Measurements from ENCODE around the gene ZNF628. TPM values are rescaled to one million over a fixed set of nuclear protein-coding genes. Genes with fewer than 3 reads are reported as not detected.
"Not testable (repeated sequence)": the region's sequence is repeated elsewhere in the genome, so short reads cannot be mapped to it uniquely, and the experiment has no call there.

Gene ZNF628
- total RNA-seq, 4 donors from 2014 or later: 2.1 to 12.0 (median 6.5) TPM

DNA sequence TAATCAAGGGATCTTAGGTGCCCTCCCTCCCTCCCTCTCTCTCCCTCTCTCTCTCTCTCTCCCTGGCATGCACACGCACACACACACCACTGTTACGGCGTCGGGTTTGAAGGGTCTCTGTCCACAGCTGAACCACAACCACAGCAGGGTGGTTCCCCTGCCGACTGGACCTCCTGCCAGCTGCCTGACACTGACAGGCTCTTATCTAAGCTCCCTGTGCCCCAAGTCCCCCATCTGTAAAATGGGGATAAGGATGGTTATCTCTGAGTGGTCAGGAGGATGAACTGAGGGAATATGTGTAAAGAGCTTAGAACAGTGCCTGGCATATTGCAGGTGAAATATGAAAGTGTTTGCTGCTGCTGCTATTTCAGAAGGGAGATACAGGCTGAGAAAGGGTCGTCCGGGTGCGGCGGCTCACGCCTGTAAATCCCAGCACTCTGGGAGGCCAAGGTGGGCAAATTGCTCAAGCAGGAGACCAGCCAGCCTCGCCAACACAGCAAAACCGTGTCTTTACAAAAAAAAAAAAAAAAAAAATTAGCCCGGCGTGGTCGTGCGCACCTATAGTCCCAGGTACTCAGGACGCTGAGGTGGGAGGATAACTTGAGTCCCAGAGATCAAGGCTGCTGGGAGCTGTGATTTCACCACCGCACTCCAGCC is 32.5 kb upstream of the ZNF628 start:
- 21 to 31% methylated on average over 18 of the region's 18 CpGs for WGBS, 2 donors
- H3K27me3 ChIP-seq: peaks cover 25% of the 10 kb centered on the region
- DNase-seq: no peak

DNA sequence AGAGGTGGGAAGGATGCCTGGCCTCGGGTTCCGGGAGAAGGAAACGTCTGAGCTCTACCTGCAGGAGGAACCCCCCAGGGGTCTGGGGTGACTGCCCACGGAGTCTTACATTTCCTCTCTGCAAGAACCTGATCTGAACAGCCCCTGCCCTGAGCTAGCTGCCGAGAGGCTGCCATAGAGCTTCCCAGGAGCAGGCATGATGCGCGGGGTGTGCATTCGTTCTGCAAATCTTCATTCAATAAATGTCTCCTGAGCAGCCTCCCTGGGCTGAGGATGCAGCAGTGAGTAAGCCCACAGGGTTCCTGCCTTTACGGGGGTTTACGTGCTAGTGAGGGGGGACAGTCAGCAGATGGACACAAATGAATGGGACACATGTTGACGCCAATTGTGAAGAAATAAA is 31.8 kb upstream of the ZNF628 start:
- no peak for DNase-seq
- Histone ChIP-seq H3K27ac (no peak overlapping the region), H3K27me3 (peaks cover 25% of the 10 kb centered on the region), H3K4me3 (replicated peaks in 1 of 3) (no peak overlapping the region), H3K4me1 (peaks cover 0 to 4% of the 10 kb centered on the region in 2 donors), H3K36me3 (no peaks in the 10 kb centered on the region), H3K9me3 (no peaks in the 10 kb centered on the region)
- WGBS, 2 donors: 29 to 42% methylated on average over 10 to 11 of the region's 11 CpGs
- intact Hi-C loops (cut with DNase I): no loop called here
- no peak for TF ChIP-seq POLR2A (IDR thresholded peaks at IDR 0.05)
- TF ChIP-seq, protein P1, sequence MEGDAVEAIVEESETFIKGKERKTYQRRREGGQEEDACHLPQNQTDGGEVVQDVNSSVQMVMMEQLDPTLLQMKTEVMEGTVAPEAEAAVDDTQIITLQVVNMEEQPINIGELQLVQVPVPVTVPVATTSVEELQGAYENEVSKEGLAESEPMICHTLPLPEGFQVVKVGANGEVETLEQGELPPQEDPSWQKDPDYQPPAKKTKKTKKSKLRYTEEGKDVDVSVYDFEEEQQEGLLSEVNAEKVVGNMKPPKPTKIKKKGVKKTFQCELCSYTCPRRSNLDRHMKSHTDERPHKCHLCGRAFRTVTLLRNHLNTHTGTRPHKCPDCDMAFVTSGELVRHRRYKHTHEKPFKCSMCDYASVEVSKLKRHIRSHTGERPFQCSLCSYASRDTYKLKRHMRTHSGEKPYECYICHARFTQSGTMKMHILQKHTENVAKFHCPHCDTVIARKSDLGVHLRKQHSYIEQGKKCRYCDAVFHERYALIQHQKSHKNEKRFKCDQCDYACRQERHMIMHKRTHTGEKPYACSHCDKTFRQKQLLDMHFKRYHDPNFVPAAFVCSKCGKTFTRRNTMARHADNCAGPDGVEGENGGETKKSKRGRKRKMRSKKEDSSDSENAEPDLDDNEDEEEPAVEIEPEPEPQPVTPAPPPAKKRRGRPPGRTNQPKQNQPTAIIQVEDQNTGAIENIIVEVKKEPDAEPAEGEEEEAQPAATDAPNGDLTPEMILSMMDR (IDR thresholded peaks at IDR 0.05): no peak

More for the DNA sequence above, 32.5 kb upstream of the ZNF628 start:
- H3K4me1 ChIP-seq: peaks cover 0 to 4% of the 10 kb centered on the region in 2 donors
- H3K27ac ChIP-seq: no peak overlapping the region
- TF ChIP-seq, protein P1 (IDR thresholded peaks at IDR 0.05): no peak
- no peak for TF ChIP-seq POLR2A (IDR thresholded peaks at IDR 0.05)
- H3K36me3 ChIP-seq: no peaks in the 10 kb centered on the region
- no peaks in the 10 kb centered on the region for H3K9me3 ChIP-seq
- H3K4me3 ChIP-seq (replicated peaks in 1 of 3): no peak overlapping the region
- intact Hi-C loops (cut with DNase I): no loop called here

DNA sequence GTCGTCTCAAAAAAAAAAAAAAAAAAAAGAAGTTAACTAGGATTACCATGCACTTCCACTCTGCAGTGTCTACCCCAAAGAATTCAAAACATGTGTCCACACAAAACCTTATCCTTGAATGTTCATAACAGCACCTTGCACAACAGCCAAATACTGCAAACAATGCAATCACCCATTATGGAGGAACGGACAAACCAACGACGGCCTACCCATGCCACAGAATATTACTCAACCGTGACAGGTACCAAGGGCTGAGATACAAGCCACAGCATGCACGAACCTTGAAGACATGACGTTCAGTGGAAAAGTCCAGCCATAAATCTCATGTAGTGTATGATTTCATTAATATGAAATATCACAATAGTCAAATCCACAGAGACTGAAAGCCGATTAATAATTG is 30.4 kb upstream of the ZNF628 start:
- Histone ChIP-seq H3K27ac (no peak overlapping the region), H3K9me3 (no peaks in the 10 kb centered on the region), H3K4me3 (replicated peaks in 1 of 3) (no peak overlapping the region), H3K4me1 (peaks cover 0 to 4% of the 10 kb centered on the region in 2 donors), H3K36me3 (no peaks in the 10 kb centered on the region), H3K27me3 (peaks cover 17% of the 10 kb centered on the region)
- no peak for TF ChIP-seq POLR2A (IDR thresholded peaks at IDR 0.05)
- TF ChIP-seq, protein P1 (IDR thresholded peaks at IDR 0.05): no peak
- WGBS, 2 donors: 66 to 77% methylated on average over 8 of the region's 8 CpGs
- intact Hi-C loops (cut with DNase I): no loop called here
- DNase-seq: no peak

DNA sequence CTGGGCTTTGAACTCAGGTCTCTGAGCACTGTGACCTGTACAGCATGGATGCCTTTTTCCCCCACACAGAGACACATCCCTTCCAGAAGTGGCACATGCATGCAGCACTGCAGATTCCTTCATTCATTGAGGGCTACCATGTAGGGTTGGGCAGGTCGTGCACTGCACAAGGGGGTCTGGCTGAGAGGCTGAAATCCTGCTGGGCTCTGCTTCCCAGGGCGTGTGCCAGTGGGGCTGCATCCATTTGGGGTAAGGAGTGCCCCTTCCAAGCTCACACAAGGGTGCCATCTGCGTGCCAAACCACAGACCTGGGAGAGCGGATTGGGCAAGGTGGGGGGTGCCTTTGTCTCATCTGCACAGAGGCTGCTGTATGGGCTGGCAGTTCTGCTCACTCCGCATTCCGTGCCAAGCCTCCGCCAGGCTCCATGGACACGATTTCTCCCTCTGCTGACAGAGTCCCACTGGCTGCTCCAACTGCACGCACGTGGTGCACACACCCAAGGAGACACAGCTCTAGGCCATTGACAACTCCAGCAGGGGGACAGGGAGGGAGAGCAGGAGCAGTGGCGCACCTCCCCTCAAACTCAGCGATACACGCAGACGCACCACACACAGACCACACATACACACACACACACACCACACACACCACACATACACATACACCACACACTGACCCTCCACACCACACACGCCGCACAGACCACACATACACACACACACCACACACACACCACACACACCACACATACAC is 28.8 kb upstream of the ZNF628 start:
- H3K27me3 ChIP-seq: peaks cover 16% of the 10 kb centered on the region
- peaks cover 0 to 16% of the 10 kb centered on the region in 2 donors for H3K4me1 ChIP-seq
- H3K27ac ChIP-seq: no peak overlapping the region
- no peak for DNase-seq
- intact Hi-C loops (cut with DNase I): no loop called here
- 32 to 38% methylated on average over 14 to 15 of the region's 16 CpGs for WGBS, 2 donors
- H3K36me3 ChIP-seq: no peaks in the 10 kb centered on the region
- no peaks in the 10 kb centered on the region for H3K9me3 ChIP-seq
- TF ChIP-seq, protein P1 (IDR thresholded peaks at IDR 0.05): no peak
- TF ChIP-seq POLR2A (IDR thresholded peaks at IDR 0.05): no peak
- H3K4me3 ChIP-seq (replicated peaks in 1 of 3): no peak overlapping the region

DNA sequence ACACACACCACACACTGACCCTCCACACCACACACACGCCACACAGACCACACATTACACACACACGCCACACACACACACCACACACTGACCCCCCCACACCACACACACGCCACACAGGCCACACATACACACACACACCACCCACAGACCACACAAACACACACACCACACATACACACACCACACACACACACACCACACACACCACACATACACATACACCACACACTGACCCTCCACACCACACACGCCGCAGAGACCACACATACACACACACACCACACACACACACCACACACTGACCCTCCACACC is 28.3 kb upstream of the ZNF628 start:
- peaks cover 16% of the 10 kb centered on the region for H3K27me3 ChIP-seq
- H3K4me3 ChIP-seq (replicated peaks in 1 of 3); H3K36me3 ChIP-seq; intact Hi-C loops (cut with DNase I); H3K27ac ChIP-seq; H3K9me3 ChIP-seq; DNase-seq: not testable (repeated sequence)
- 88 to 93% methylated on average over 5 of the region's 5 CpGs for WGBS, 2 donors
- peaks cover 0 to 21% of the 10 kb centered on the region in 2 donors for H3K4me1 ChIP-seq
